ENCODE measurements around the gene ESRRA. TPM values are rescaled to one million over a fixed set of nuclear protein-coding genes. Genes with fewer than 3 reads are reported as not detected.

The ESRRA gene
- total RNA-seq, 6 experiments from 2014 or later: 18.9 to 25.0 (median 21.7) TPM

- DNase-seq: no peak
- Mint-ChIP-seq H3K27ac (no peak overlapping the region), H3K27me3 (ENCODE audit: insufficient read depth) (peaks cover 12% of the 10 kb centered on the region), H3K4me1 (ENCODE audit: low read depth) (peaks cover 40% of the 10 kb centered on the region), H3K9me3 (no peaks in the 10 kb centered on the region), H3K4me3 (no peak overlapping the region), H3K36me3 (ENCODE audit: low read depth) (peaks cover 39% of the 10 kb centered on the region)
- no peak for TF ChIP-seq CTCF (IDR thresholded peaks at IDR 0.05)
Measured at GRCh38 chr11:64264371-64264852, 40.9 kb upstream of the ESRRA start.

GRCh38 chr11:64265176-64266160 is 39.9 kb upstream of the ESRRA start:
- Mint-ChIP-seq H3K27me3 (ENCODE audit: insufficient read depth) (peaks cover 16% of the 10 kb centered on the region), H3K36me3 (ENCODE audit: low read depth) (peaks cover 34% of the 10 kb centered on the region), H3K27ac (no peak overlapping the region; the same call in 1 of the 2 replicates), H3K9me3 (no peaks in the 10 kb centered on the region), H3K4me3 (no peak overlapping the region), H3K4me1 (ENCODE audit: low read depth) (peaks cover 46% of the 10 kb centered on the region)
- DNase-seq: no peak
- no peak for TF ChIP-seq CTCF (IDR thresholded peaks at IDR 0.05)

- TF ChIP-seq CTCF (IDR thresholded peaks at IDR 0.05): no peak
- H3K4me1 Mint-ChIP-seq (ENCODE audit: low read depth): peaks cover 47% of the 10 kb centered on the region
- peaks cover 34% of the 10 kb centered on the region for H3K36me3 Mint-ChIP-seq (ENCODE audit: low read depth)
- peak overlapping the region; percentile 72 for H3K27ac Mint-ChIP-seq
- H3K9me3 Mint-ChIP-seq: no peaks in the 10 kb centered on the region
- peaks cover 16% of the 10 kb centered on the region for H3K27me3 Mint-ChIP-seq (ENCODE audit: insufficient read depth)
- no peak for DNase-seq
- H3K4me3 Mint-ChIP-seq: no peak overlapping the region
Measured at GRCh38 chr11:64266339-64266738, 39.0 kb upstream of the ESRRA start.

- Mint-ChIP-seq H3K4me1 (ENCODE audit: low read depth) (peaks cover 55% of the 10 kb centered on the region), H3K27ac (peak overlapping the region; percentile 99), H3K27me3 (ENCODE audit: insufficient read depth) (peaks cover 14% of the 10 kb centered on the region), H3K36me3 (ENCODE audit: low read depth) (peaks cover 28% of the 10 kb centered on the region), H3K4me3 (peak overlapping the region; percentile 96; the same call in 1 of the 2 replicates), H3K9me3 (no peaks in the 10 kb centered on the region)
- no peak for DNase-seq
- TF ChIP-seq CTCF (IDR thresholded peaks at IDR 0.05): no peak
Measured at GRCh38 chr11:64267207-64267945, 37.9 kb upstream of the ESRRA start.

GRCh38 chr11:64268025-64268892 is 37.1 kb upstream of the ESRRA start:
- DNase-seq: peak; percentile 82
- Mint-ChIP-seq H3K4me1 (ENCODE audit: low read depth) (peaks cover 50% of the 10 kb centered on the region), H3K4me3 (peak overlapping the region; percentile 96), H3K27me3 (ENCODE audit: insufficient read depth) (peaks cover 14% of the 10 kb centered on the region), H3K27ac (peak overlapping the region; percentile 99), H3K36me3 (ENCODE audit: low read depth) (peaks cover 21% of the 10 kb centered on the region), H3K9me3 (no peaks in the 10 kb centered on the region)
- no peak for TF ChIP-seq CTCF (IDR thresholded peaks at IDR 0.05)
